ENCODE measurements around the gene SPSB4.

Gene SPSB4

GRCh38 chr3:141122455-141123030 lies 71.4 kb downstream of the SPSB4 start:
- DNase-seq, result no peak

GRCh38 chr3:141123677-141124410 lies 72.7 kb downstream of the SPSB4 start:
- DNase-seq, result no peak

GRCh38 chr3:141124715-141125114 lies 73.6 kb downstream of the SPSB4 start:
- no peak for DNase-seq

- no peak for DNase-seq
These were observed 74.2 kb downstream of the SPSB4 start for GRCh38 chr3:141125351-141125750.

GRCh38 chr3:141126661-141127343 lies 75.7 kb downstream of the SPSB4 start:
- DNase-seq, result no peak

- DNase-seq, result no peak
These were observed 76.4 kb downstream of the SPSB4 start for GRCh38 chr3:141127344-141128125.

- DNase-seq, result no peak
These were observed 77.1 kb downstream of the SPSB4 start for GRCh38 chr3:141128126-141128777.

- DNase-seq, result no peak
These were observed 77.9 kb downstream of the SPSB4 start for GRCh38 chr3:141129049-141129448.

- no peak for DNase-seq
These were observed 78.4 kb downstream of the SPSB4 start for GRCh38 chr3:141129541-141130011.

GRCh38 chr3:141143517-141143916 lies 92.4 kb downstream of the SPSB4 start:
- DNase-seq, result no peak

GRCh38 chr3:141146979-141147470 lies 95.9 kb downstream of the SPSB4 start:
- DNase-seq, result no peak

GRCh38 chr3:141147657-141148056 lies 96.5 kb downstream of the SPSB4 start:
- no peak for DNase-seq

GRCh38 chr3:141148169-141148568 lies 97.0 kb downstream of the SPSB4 start:
- no peak for DNase-seq

- DNase-seq, result no peak
These were observed 97.6 kb downstream of the SPSB4 start for GRCh38 chr3:141148770-141149169.

- no peak for DNase-seq
These were observed 99.1 kb downstream of the SPSB4 start for GRCh38 chr3:141150081-141150830.

GRCh38 chr3:141150931-141151330 lies 99.8 kb downstream of the SPSB4 start:
- DNase-seq, result no peak

- DNase-seq, result no peak
These were observed 100.3 kb downstream of the SPSB4 start for GRCh38 chr3:141151439-141151838.

- no peak for DNase-seq
These were observed 101.0 kb downstream of the SPSB4 start for GRCh38 chr3:141152130-141152529.

- no peak for DNase-seq
These were observed 101.9 kb downstream of the SPSB4 start for GRCh38 chr3:141152801-141153678.

- DNase-seq, result no peak
These were observed 102.5 kb downstream of the SPSB4 start for GRCh38 chr3:141153679-141153966.

GRCh38 chr3:141164852-141165251 lies 113.7 kb downstream of the SPSB4 start:
- no peak for DNase-seq

Data from activated CD8-positive, alpha-beta memory T cell treated with anti-CD3 and anti-CD28 coated beads for 24 hours (primary cell).